H9 (cell line): Measurements from ENCODE around the gene LNPEP. TPM values are rescaled to one million over a fixed set of nuclear protein-coding genes. Genes with fewer than 3 reads are reported as not detected.

ENCODE experiments used
- DNase-seq: peaks from one replicate; pipeline ENCODE4 v3.0.0-alpha.2; 2017
- H2AFZ ChIP-seq: one replicate; pipeline ENCODE4 v1.6.1; 2013; ENCODE audit warnings: mild to moderate bottlenecking, low read length, control low read depth, moderate library complexity
- H2AK5ac ChIP-seq: 2 replicates; pipeline ENCODE4 v1.6.1; 2013; ENCODE audit warnings: low read length, control low read depth, mixed read lengths; ENCODE audit not compliant: insufficient read length
- H2BK120ac ChIP-seq: one replicate; pipeline ENCODE4 v1.6.1; 2013; ENCODE audit warnings: low read depth, mild to moderate bottlenecking, low read length, control low read depth, inconsistent platforms; ENCODE audit not compliant: poor library complexity, severe bottlenecking
- H2BK12ac ChIP-seq: 2 replicates; pipeline ENCODE4 v1.6.1; 2013; ENCODE audit warnings: low read length, control low read depth, mixed read lengths, low read depth; ENCODE audit not compliant: insufficient read length
- H2BK15ac ChIP-seq: 2 replicates; pipeline ENCODE4 v1.6.1; 2013; ENCODE audit warnings: low read depth, low read length, control low read depth
- H2BK20ac ChIP-seq: one replicate; pipeline ENCODE4 v1.6.1; 2013; ENCODE audit warnings: low read depth, mild to moderate bottlenecking, low read length, control low read depth, inconsistent platforms; ENCODE audit not compliant: poor library complexity, severe bottlenecking
- H2BK5ac ChIP-seq: 2 replicates; pipeline ENCODE4 v1.6.1; 2013; ENCODE audit warnings: low read length, control low read depth, mixed read lengths; ENCODE audit not compliant: insufficient read length
- H3K14ac ChIP-seq: 2 replicates; pipeline ENCODE4 v1.6.1; 2013; ENCODE audit warnings: low read length, control low read depth; ENCODE audit not compliant: insufficient read depth
- H3K18ac ChIP-seq: 2 replicates; pipeline ENCODE4 v1.6.1; 2013; ENCODE audit warnings: low read depth, mild to moderate bottlenecking, mixed read lengths, low read length, control low read depth; ENCODE audit not compliant: insufficient read length
- H3K23ac ChIP-seq: 2 replicates; pipeline ENCODE4 v1.6.1; 2013; ENCODE audit warnings: low read length, control low read depth, mixed read lengths, low read depth; ENCODE audit not compliant: insufficient read length
- H3K23me2 ChIP-seq: 2 replicates; pipeline ENCODE4 v1.6.1; 2013; ENCODE audit warnings: low read depth, mild to moderate bottlenecking, mixed read lengths, low read length, control low read depth; ENCODE audit not compliant: insufficient read length, poor library complexity, severe bottlenecking
- H3K27ac ChIP-seq: 2 replicates; pipeline ENCODE4 v1.5.1; 2013; ENCODE audit warnings: low read length, control low read depth, mixed read lengths, low read depth; ENCODE audit not compliant: insufficient read length
- H3K27me3 ChIP-seq: 2 replicates; pipeline ENCODE4 v1.6.1; 2013; ENCODE audit warnings: low read length, control low read depth, inconsistent platforms; ENCODE audit not compliant: insufficient read depth
- H3K4ac ChIP-seq: 2 replicates; pipeline ENCODE4 v1.6.1; 2013; ENCODE audit warnings: low read depth, mild to moderate bottlenecking, control low read depth, inconsistent platforms, low read length, moderate library complexity
- H3K4me1 ChIP-seq: 2 replicates; pipeline ENCODE4 v1.6.1; 2013; ENCODE audit warnings: low read length, control low read depth, inconsistent platforms; ENCODE audit not compliant: insufficient read depth
- H3K4me2 ChIP-seq: 2 replicates; pipeline ENCODE4 v1.6.1; 2013; ENCODE audit warnings: low read length, control low read depth, mixed read lengths; ENCODE audit not compliant: insufficient read length, insufficient read depth
- H3K56ac ChIP-seq: 2 replicates; pipeline ENCODE4 v1.6.1; 2013; ENCODE audit warnings: low read depth, mild to moderate bottlenecking, mixed read lengths, low read length, control low read depth; ENCODE audit not compliant: insufficient read length
- H3K79me1 ChIP-seq: 2 replicates; pipeline ENCODE4 v1.6.1; 2013; ENCODE audit warnings: low read depth, mild to moderate bottlenecking, moderate library complexity, low read length, control low read depth, inconsistent platforms; ENCODE audit not compliant: insufficient read depth, poor library complexity, severe bottlenecking
- H3K79me2 ChIP-seq: 2 replicates; pipeline ENCODE4 v1.6.1; 2013; ENCODE audit warnings: low read length, control low read depth, inconsistent platforms; ENCODE audit not compliant: insufficient read depth
- H3K9ac ChIP-seq: 2 replicates; pipeline ENCODE4 v1.6.1; 2013; ENCODE audit warnings: low read length, control low read depth, mixed read lengths; ENCODE audit not compliant: insufficient read length; ENCODE audit errors: extremely low read depth
- H3K9me3 ChIP-seq: one replicate; pipeline ENCODE4 v1.6.1; 2013; ENCODE audit warnings: low read depth, low read length, inconsistent platforms; ENCODE audit not compliant: control insufficient read depth
- H3T11ph ChIP-seq: one replicate; pipeline ENCODE4 v1.6.1; 2013; ENCODE audit warnings: mild to moderate bottlenecking, low read length, control low read depth, inconsistent platforms
- H4K20me1 ChIP-seq: one replicate; pipeline ENCODE4 v1.6.1; 2013; ENCODE audit not compliant: control insufficient read depth, insufficient read length, insufficient read depth
- H4K5ac ChIP-seq: 2 replicates; pipeline ENCODE4 v1.6.1; 2013; ENCODE audit warnings: low read depth, mild to moderate bottlenecking, mixed read lengths, low read length, control low read depth; ENCODE audit not compliant: insufficient read length
- H4K8ac ChIP-seq: replicated peaks from 2 replicates; pipeline ENCODE4 v1.6.1; 2013; ENCODE audit warnings: low read length, control low read depth, mixed read lengths, low read depth; ENCODE audit not compliant: insufficient read length
- H4K91ac ChIP-seq: 2 replicates; pipeline ENCODE4 v1.6.1; 2013; ENCODE audit warnings: low read depth, mild to moderate bottlenecking, moderate library complexity, mixed read lengths, low read length, control low read depth; ENCODE audit not compliant: insufficient read length
- H3K27ac Mint-ChIP-seq, 3 experiments: 2 replicates in 2 of 3; 3 replicates in 1 of 3; pipeline ENCODE4 v1.8.0; 2020 to 2021; ENCODE audit warnings: mixed read lengths in 3 of 3, mild to moderate bottlenecking in 1 of 3, moderate library complexity in 1 of 3
- H3K27me3 Mint-ChIP-seq: 2 replicates; pipeline ENCODE4 v1.8.0; 2021; ENCODE audit warnings: low read depth, mild to moderate bottlenecking, moderate library complexity, mixed read lengths
- H3K36me3 Mint-ChIP-seq, 3 experiments: 2 replicates in 2 of 3; 3 replicates in 1 of 3; pipeline ENCODE4 v1.8.0; 2020 to 2021; ENCODE audit warnings: low read depth in 3 of 3, mixed read lengths in 3 of 3; ENCODE audit not compliant: insufficient read depth in 1 of 3
- H3K4me1 Mint-ChIP-seq, 2 experiments: 2 replicates each; pipeline ENCODE4 v1.8.0; 2020; ENCODE audit warnings: mixed read lengths in 2 of 2
- H3K4me3 Mint-ChIP-seq, 2 experiments: 2 replicates in 1 of 2; 3 replicates in 1 of 2; pipeline ENCODE4 v1.8.0; 2020 to 2021; ENCODE audit warnings: mild to moderate bottlenecking in 2 of 2, mixed read lengths in 2 of 2, moderate library complexity in 1 of 2
- H3K9me3 Mint-ChIP-seq, 2 experiments: 2 replicates in 1 of 2; 3 replicates in 1 of 2; pipeline ENCODE4 v1.8.0; 2020; ENCODE audit warnings: mild to moderate bottlenecking in 2 of 2, mixed read lengths in 2 of 2, moderate library complexity in 1 of 2
- WGBS: extraction: QIAGEN DNeasy Blood & Tissue Kit; methylation state at CpG from one replicate; pipeline ENCODE4 v1.1.7; 2013; ENCODE audit warnings: missing lambda C conversion rate, low lambda C conversion rate, mixed read lengths; ENCODE audit not compliant: insufficient read length; ENCODE audit errors: extremely low coverage; 5-methylcytosine and 5-hydroxymethylcytosine counted together
- total RNA-seq: library from RNA; stranded (reverse); gene quantifications from 2 replicates; pipeline ENCODE4 v1.2.1, GENCODE V29; 2021
- TF ChIP-seq, protein P1 (sequence below): fragments of 200-600 bp; sonication (generic); conservative IDR thresholded peaks from 3 replicates; pipeline ENCODE4 v1.8.0; 2021; ENCODE audit warnings: antibody characterized with exemption, mild to moderate bottlenecking

LNPEP gene
- total RNA-seq, 1 experiment from 2014 or later = 4.1 TPM

DNA sequence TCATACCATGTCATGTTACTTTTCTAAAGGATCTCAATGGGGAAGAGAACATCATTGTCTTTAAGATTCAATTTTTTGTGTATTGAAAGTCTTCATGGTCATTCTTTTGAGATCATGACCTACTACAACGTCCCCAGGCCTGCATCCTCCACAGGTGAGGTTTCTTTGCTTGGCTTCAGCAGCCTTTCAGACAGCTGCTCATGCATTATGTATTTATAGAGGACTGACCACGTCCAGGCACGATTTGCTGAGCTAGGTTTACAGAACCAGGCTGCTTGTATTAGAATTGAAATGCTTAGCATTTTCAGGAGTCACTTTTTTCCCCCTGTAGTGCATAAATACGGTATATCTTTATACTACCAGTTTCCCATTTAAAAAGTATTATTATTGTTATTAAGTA is 136.1 kb downstream of the LNPEP start:
- no CpG with 5 or more reads among the region's 4 CpGs for WGBS
- H3K9ac ChIP-seq = no peak overlapping the region
- no peaks in the 10 kb centered on the region; a peak in 1 of 7 replicates for H3K36me3 Mint-ChIP-seq

More for the DNA sequence above, 136.1 kb downstream of the LNPEP start:
- no peak overlapping the region for H3K23ac ChIP-seq
- H2AK5ac ChIP-seq = no peak overlapping the region
- H3K27ac Mint-ChIP-seq = no peak overlapping the region
- H3K9me3 ChIP-seq = no peaks in the 10 kb centered on the region
- no peak overlapping the region for H3K18ac ChIP-seq
- H3K4me1 Mint-ChIP-seq = peaks cover 5 to 6% of the 10 kb centered on the region in 2 experiments; a peak in 3 of 4 replicates
- DNase-seq = no peak
- H3K4me1 ChIP-seq = 0 out of 2 replicates have a peak, but pooled peaks cover 3% of the 10 kb centered on the region
- H3K4ac ChIP-seq = no peak overlapping the region
- no peak overlapping the region for H3K4me3 Mint-ChIP-seq
- H3K27me3 Mint-ChIP-seq = no peaks in the 10 kb centered on the region
- no peak overlapping the region for H4K91ac ChIP-seq
- no peak overlapping the region for H3K27ac ChIP-seq
- no peaks in the 10 kb centered on the region for H3K23me2 ChIP-seq
- no peak overlapping the region for H2BK20ac ChIP-seq
- no peaks in the 10 kb centered on the region for H3K27me3 ChIP-seq
- no peak overlapping the region for H3K4me2 ChIP-seq
- H3K56ac ChIP-seq = no peak overlapping the region
- H2BK15ac ChIP-seq = no peak overlapping the region
- H2BK5ac ChIP-seq = no peak overlapping the region
- H3K14ac ChIP-seq = no peak overlapping the region
- no peaks in the 10 kb centered on the region for H3K79me1 ChIP-seq
- no peaks in the 10 kb centered on the region for H3K79me2 ChIP-seq
- H2BK12ac ChIP-seq = no peak overlapping the region
- no peak overlapping the region for H2AFZ ChIP-seq
- no peak overlapping the region for H4K8ac ChIP-seq
- no peaks in the 10 kb centered on the region for H3K9me3 Mint-ChIP-seq
- H2BK120ac ChIP-seq = no peak overlapping the region
- no peak overlapping the region for H4K5ac ChIP-seq
- H4K20me1 ChIP-seq = no peaks in the 10 kb centered on the region
- no peak overlapping the region for H3T11ph ChIP-seq
- TF ChIP-seq, protein P1, sequence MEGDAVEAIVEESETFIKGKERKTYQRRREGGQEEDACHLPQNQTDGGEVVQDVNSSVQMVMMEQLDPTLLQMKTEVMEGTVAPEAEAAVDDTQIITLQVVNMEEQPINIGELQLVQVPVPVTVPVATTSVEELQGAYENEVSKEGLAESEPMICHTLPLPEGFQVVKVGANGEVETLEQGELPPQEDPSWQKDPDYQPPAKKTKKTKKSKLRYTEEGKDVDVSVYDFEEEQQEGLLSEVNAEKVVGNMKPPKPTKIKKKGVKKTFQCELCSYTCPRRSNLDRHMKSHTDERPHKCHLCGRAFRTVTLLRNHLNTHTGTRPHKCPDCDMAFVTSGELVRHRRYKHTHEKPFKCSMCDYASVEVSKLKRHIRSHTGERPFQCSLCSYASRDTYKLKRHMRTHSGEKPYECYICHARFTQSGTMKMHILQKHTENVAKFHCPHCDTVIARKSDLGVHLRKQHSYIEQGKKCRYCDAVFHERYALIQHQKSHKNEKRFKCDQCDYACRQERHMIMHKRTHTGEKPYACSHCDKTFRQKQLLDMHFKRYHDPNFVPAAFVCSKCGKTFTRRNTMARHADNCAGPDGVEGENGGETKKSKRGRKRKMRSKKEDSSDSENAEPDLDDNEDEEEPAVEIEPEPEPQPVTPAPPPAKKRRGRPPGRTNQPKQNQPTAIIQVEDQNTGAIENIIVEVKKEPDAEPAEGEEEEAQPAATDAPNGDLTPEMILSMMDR = no peak
